ENCODE results near the gene MAP3K13. TPM values are rescaled to one million over a fixed set of nuclear protein-coding genes. Genes with fewer than 3 reads are reported as not detected.

Gene MAP3K13
- total RNA-seq, 3 donors from 2014 or later = 9.1 to 34.7 (median 23.9) TPM

DNA sequence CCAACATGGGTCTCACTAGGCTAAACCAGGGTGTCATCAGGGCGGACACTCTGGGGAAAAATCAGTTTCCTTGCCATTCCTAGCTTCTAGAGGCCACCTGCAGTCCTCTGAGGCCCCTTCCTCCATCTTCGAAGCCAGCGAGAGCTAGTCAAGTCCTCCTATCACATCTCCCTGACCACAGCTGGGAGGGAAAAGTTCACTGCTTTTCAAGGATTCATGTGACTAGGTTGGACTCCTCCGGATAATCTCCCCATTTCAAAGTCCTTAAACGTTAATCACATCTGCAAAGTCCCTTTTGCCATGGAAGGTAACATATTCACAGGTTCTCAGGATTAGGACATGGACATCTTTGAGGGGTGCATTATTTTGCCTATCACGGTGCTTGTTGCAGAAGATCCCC lies 35.9 kb upstream of the MAP3K13 start:
- Histone ChIP-seq H3K9me3 (no peaks in the 10 kb centered on the region), H3K27me3 (no peaks in the 10 kb centered on the region), H3K36me3 (no peaks in the 10 kb centered on the region), H3K27ac (no peak overlapping the region), H3K4me1 (no peaks in the 10 kb centered on the region), H3K4me3 (no peak overlapping the region)
- no peak for TF ChIP-seq POLR2A (IDR thresholded peaks at IDR 0.05)
- TF ChIP-seq CTCF (IDR thresholded peaks at IDR 0.05) = no peak
- no peak for TF ChIP-seq POLR2AphosphoS5 (IDR thresholded peaks at IDR 0.05)
- intact Hi-C loops (cut with DNase I; ENCODE audit: low total_unique reads) = no loop called here
- DNase-seq (ENCODE audit: low spot score in 2 of 2) = no peak

- no peak overlapping the region for H3K27ac ChIP-seq
- H3K27me3 ChIP-seq = no peaks in the 10 kb centered on the region
- H3K9me3 ChIP-seq = no peaks in the 10 kb centered on the region
- H3K36me3 ChIP-seq = no peaks in the 10 kb centered on the region
- H3K4me1 ChIP-seq = no peaks in the 10 kb centered on the region
- DNase-seq (ENCODE audit: low spot score in 2 of 2) = no peak
- no peak overlapping the region for H3K4me3 ChIP-seq
- TF ChIP-seq POLR2A (IDR thresholded peaks at IDR 0.05) = no peak
- TF ChIP-seq CTCF (IDR thresholded peaks at IDR 0.05) = no peak
- TF ChIP-seq POLR2AphosphoS5 (IDR thresholded peaks at IDR 0.05) = no peak
- intact Hi-C loops (cut with DNase I; ENCODE audit: low total_unique reads) = no loop called here
Observed at GRCh38 chr3:185328324-185329004, 34.5 kb upstream of the MAP3K13 start.

DNA sequence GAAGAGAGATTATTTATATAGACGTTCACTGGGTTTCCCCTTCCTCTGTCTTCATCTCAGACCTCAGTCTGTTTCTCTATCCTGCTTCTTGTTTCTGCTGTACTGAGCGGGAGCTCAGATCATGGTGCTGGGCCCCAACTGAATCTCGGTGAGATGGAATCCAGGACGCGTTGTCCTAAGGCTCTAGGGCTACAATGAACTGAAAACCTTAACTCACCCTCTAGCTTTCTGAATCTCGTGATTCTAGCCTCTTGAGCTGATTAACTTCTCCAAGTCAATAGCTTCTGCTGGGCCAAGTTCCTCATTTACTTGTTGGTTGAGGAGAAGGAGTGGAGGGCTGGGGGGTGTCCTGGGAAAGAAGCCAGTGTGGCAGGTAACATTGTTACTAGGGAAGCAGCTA lies 32.7 kb upstream of the MAP3K13 start:
- intact Hi-C loops (cut with DNase I; ENCODE audit: low total_unique reads) = no loop called here
- Histone ChIP-seq H3K27ac (peak overlapping the region in 1 of 2 donors; percentile 61), H3K4me1 (no peaks in the 10 kb centered on the region), H3K27me3 (no peaks in the 10 kb centered on the region), H3K36me3 (no peaks in the 10 kb centered on the region), H3K4me3 (no peak overlapping the region), H3K9me3 (no peaks in the 10 kb centered on the region)
- DNase-seq (ENCODE audit: low spot score in 2 of 2) = no peak
- TF ChIP-seq CTCF (IDR thresholded peaks at IDR 0.05) (no peak), POLR2AphosphoS5 (IDR thresholded peaks at IDR 0.05) (no peak), POLR2A (IDR thresholded peaks at IDR 0.05) (no peak)

- intact Hi-C loops (cut with DNase I; ENCODE audit: low total_unique reads) = no loop called here
- Histone ChIP-seq H3K4me3 (no peak overlapping the region), H3K9me3 (no peaks in the 10 kb centered on the region), H3K27ac (peak overlapping the region in 1 of 2 donors; percentile 61), H3K36me3 (no peaks in the 10 kb centered on the region), H3K4me1 (no peaks in the 10 kb centered on the region), H3K27me3 (no peaks in the 10 kb centered on the region)
- peak in 1 of 2 donors; percentile 41 for DNase-seq (ENCODE audit: low spot score in 2 of 2)
- no peak for TF ChIP-seq CTCF (IDR thresholded peaks at IDR 0.05)
- no peak for TF ChIP-seq POLR2AphosphoS5 (IDR thresholded peaks at IDR 0.05)
- no peak for TF ChIP-seq POLR2A (IDR thresholded peaks at IDR 0.05)
Observed at GRCh38 chr3:185330644-185331043, 32.3 kb upstream of the MAP3K13 start.

DNA sequence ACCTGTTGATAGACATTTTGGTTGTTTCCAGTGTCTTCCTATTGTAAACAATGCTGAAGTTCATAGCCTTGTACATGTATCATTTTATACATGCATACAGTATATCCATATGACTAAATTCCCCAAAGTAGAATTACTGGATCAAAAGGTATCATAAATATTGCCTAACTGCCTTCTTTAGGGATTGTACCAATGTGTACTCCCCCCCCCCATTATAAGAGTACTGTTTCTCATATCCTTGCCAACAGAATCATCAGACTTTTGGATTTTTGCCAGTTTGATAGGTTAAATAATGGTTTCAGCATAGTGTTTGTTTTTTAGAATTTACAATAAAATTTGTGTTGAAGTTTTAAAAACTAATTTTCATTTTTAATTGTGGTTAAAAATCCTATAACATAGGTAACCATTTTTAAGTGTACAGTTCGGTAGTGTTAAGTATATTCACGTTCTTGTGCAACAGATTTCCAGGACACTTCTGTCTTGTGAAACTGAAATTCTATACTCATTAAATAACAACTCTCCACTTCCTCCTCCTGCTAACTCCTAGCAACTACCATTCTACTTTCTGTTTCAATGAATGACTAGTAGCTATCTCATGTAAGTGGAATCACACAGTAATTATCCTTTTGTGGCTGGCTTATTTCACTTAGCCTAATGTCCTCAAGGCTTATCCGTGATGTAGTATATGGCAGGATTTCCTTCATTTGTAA lies 30.8 kb upstream of the MAP3K13 start:
- DNase-seq (ENCODE audit: low spot score in 2 of 2) = no peak
- no peaks in the 10 kb centered on the region for H3K4me1 ChIP-seq
- peak overlapping the region in 1 of 2 donors; percentile 73 for H3K27ac ChIP-seq
- no peaks in the 10 kb centered on the region for H3K36me3 ChIP-seq
- intact Hi-C loops (cut with DNase I; ENCODE audit: low total_unique reads) = no loop called here
- no peak overlapping the region for H3K4me3 ChIP-seq
- no peaks in the 10 kb centered on the region for H3K9me3 ChIP-seq
- H3K27me3 ChIP-seq = no peaks in the 10 kb centered on the region
- TF ChIP-seq POLR2A (IDR thresholded peaks at IDR 0.05) (no peak), POLR2AphosphoS5 (IDR thresholded peaks at IDR 0.05) (no peak), CTCF (IDR thresholded peaks at IDR 0.05) (no peak)
